Panc1 (cell line): ENCODE results near the gene GAPVD1. TPM values are rescaled to one million over a fixed set of nuclear protein-coding genes. Genes with fewer than 3 reads are reported as not detected.
"Not testable (repeated sequence)": the region's sequence is repeated elsewhere in the genome, so short reads cannot be mapped to it uniquely, and the experiment has no call there.

ENCODE experiments used
- ATAC-seq: fragments of 200-7000 bp; cut with Tn5 transposase; 2 replicates; pipeline ENCODE4 v1.9.1; 2020; ENCODE audit warnings: mild to moderate bottlenecking, moderate library complexity
- BruUV-seq: library from RNA; stranded (reverse); fragments of 400-500 nt; replicated peaks from 2 replicates; lab custom pipeline; 2021; lab: Mats Ljungman, UMichigan
- CTCF ChIA-PET: fragments of 300-600 bp; sonication (Branson Sonifier 250); formaldehyde crosslinking; loops from one replicate; lab custom pipeline; 2022; ENCODE audit warnings: antibody characterized with exemption; lab: Charles Lee
- POLR2A ChIA-PET: fragments of 300-600 bp; sonication (Branson Sonifier 250); formaldehyde crosslinking; loops from one replicate; lab custom pipeline; 2022; ENCODE audit warnings: antibody characterized with exemption; lab: Charles Lee
- DNase-seq: peaks from one replicate; pipeline ENCODE4 v3.0.0-alpha.2; 2010; ENCODE audit warnings: low read depth, low spot score
- H3K27ac ChIP-seq: 2 replicates; pipeline ENCODE4 v1.5.1; 2011; ENCODE audit warnings: mild to moderate bottlenecking, low read length, inconsistent platforms
- H3K27me3 ChIP-seq: fragments of 200-500 bp; sonication (Bioruptor generic); 2 replicates; pipeline ENCODE4 v1.6.0; 2014; ENCODE audit warnings: low read length, inconsistent platforms; ENCODE audit not compliant: control insufficient read depth, insufficient read depth
- H3K36me3 ChIP-seq: fragments of 200-500 bp; sonication (Bioruptor generic); 2 replicates; pipeline ENCODE4 v1.5.1; 2014; ENCODE audit warnings: inconsistent platforms, mild to moderate bottlenecking, low read length, moderate library complexity; ENCODE audit not compliant: control insufficient read depth, insufficient read depth
- H3K4me1 ChIP-seq: 2 replicates; pipeline ENCODE4 v1.5.1; 2011; ENCODE audit warnings: inconsistent platforms, mild to moderate bottlenecking, low read length, moderate library complexity; ENCODE audit not compliant: control insufficient read depth, insufficient read depth
- H3K4me3 ChIP-seq, 2 experiments: 2 replicates each; pipeline ENCODE4 v1.5.1; 2011 to 2012; ENCODE audit warnings: low read depth in 2 of 2, low read length in 2 of 2, mild to moderate bottlenecking in 2 of 2, inconsistent platforms in 1 of 2, moderate library complexity in 1 of 2
- H3K9me3 ChIP-seq: fragments of 200-500 bp; sonication (Bioruptor generic); 2 replicates; pipeline ENCODE4 v1.5.1; 2014; ENCODE audit warnings: low read depth, mild to moderate bottlenecking, inconsistent platforms, low read length, moderate library complexity; ENCODE audit not compliant: control insufficient read depth, insufficient read depth
- POLR2AphosphoS5 ChIP-seq: IDR thresholded peaks from 2 replicates; pipeline ENCODE4 v1.6.1; 2012; ENCODE audit warnings: mild to moderate bottlenecking, low read depth, low read length, moderate library complexity
- REST ChIP-seq, 2 experiments: IDR thresholded peaks; 2 replicates each; pipeline ENCODE4 v1.6.1; 2011 to 2012; ENCODE audit warnings: low read depth in 2 of 2, control low read depth in 1 of 2, low read length in 1 of 2, mild to moderate bottlenecking in 1 of 2, moderate library complexity in 1 of 2; ENCODE audit not compliant: insufficient read depth in 1 of 2
- SIN3A ChIP-seq: IDR thresholded peaks from 2 replicates; pipeline ENCODE4 v1.6.1; 2012; ENCODE audit warnings: low read depth, mild to moderate bottlenecking, low read length, moderate library complexity, borderline replicate concordance; ENCODE audit not compliant: insufficient read depth
- TCF7L2 ChIP-seq: IDR thresholded peaks from 2 replicates; pipeline ENCODE4 v1.6.1; 2011; ENCODE audit warnings: mild to moderate bottlenecking, low read depth, low read length, inconsistent platforms
- in situ Hi-C: cut with HindIII; loops from 2 replicates; pipeline ENCODE4 v1.10.0; 2016; ENCODE audit warnings: low sequenced_read_pairs, low pct_unique_long_range_greater_than_20kb
- intact Hi-C: fragments of 100-400 bp; cut with micrococcal nuclease; formaldehyde crosslinking; loops from one replicate; pipeline ENCODE4 v1.10.0; 2022; ENCODE audit not compliant: unreplicated experiment
- total RNA-seq: library from RNA; stranded (reverse); gene quantifications from one replicate; pipeline ENCODE4 v1.2.1, GENCODE V29; 2021; ENCODE audit not compliant: unreplicated experiment
- TF ChIP-seq, protein P1 (sequence below): fragments of 450-650 bp; IDR thresholded peaks from 2 replicates; pipeline ENCODE4 v1.5.1; 2017; ENCODE audit warnings: mild to moderate bottlenecking

GAPVD1 gene
- total RNA-seq, 1 experiment from 2014 or later = 48.6 TPM

GRCh38 chr9:125399666-125400065 lies 138.0 kb downstream of the GAPVD1 start:
- Histone ChIP-seq H3K9me3 (no peaks in the 10 kb centered on the region), H3K4me3 (no peak overlapping the region), H3K36me3 (no peaks in the 10 kb centered on the region), H3K4me1 (no peaks in the 10 kb centered on the region), H3K27ac (no peak overlapping the region), H3K27me3 (no peaks in the 10 kb centered on the region)
- ChIA-PET POLR2A (interaction anchor here (0.6 kb wide), 1 partner anchor 31 kb away, joined by 9 read pairs; no protein-coding TSS in a partner anchor), CTCF (no interaction called here)
- ATAC-seq (no peak; the same call in 1 of the 2 replicates), DNase-seq (no peak)
- BruUV-seq = no TSS peak
- in situ Hi-C loops (no loop called here), intact Hi-C loops (no loop called here)
- TF ChIP-seq TCF7L2 (no peak), POLR2AphosphoS5 (no peak), REST (IDR thresholded peaks at IDR 0.05; ENCODE audit: insufficient read depth in 1 of 2, low read depth in 2 of 2, low read length in 1 of 2) (no peak), SIN3A (no peak)
- TF ChIP-seq, protein P1, sequence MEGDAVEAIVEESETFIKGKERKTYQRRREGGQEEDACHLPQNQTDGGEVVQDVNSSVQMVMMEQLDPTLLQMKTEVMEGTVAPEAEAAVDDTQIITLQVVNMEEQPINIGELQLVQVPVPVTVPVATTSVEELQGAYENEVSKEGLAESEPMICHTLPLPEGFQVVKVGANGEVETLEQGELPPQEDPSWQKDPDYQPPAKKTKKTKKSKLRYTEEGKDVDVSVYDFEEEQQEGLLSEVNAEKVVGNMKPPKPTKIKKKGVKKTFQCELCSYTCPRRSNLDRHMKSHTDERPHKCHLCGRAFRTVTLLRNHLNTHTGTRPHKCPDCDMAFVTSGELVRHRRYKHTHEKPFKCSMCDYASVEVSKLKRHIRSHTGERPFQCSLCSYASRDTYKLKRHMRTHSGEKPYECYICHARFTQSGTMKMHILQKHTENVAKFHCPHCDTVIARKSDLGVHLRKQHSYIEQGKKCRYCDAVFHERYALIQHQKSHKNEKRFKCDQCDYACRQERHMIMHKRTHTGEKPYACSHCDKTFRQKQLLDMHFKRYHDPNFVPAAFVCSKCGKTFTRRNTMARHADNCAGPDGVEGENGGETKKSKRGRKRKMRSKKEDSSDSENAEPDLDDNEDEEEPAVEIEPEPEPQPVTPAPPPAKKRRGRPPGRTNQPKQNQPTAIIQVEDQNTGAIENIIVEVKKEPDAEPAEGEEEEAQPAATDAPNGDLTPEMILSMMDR = no peak

DNA sequence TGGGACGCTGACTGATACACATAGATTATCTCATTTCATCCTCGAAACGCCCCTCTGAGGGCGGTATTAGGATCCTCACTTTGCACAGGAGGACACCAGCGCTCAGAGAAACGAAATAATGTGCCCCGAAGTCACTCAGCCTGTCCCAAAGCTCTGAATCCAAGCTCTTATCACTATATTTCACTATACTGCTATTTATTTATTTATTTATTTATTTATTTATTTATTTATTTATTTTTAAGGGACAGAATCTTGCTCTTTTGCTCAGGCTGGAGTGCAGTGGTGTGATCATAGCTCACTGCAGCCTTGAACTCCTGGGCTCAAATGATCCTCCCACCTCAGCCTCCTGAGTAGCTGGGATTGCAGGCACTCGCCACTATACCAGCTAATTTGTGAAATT lies 138.6 kb downstream of the GAPVD1 start:
- POLR2A ChIA-PET = interaction anchor here (0.5 to 0.6 kb wide), 2 partner anchors 32 to 257 kb away, joined by 3 to 9 read pairs; no protein-coding TSS in a partner anchor
- H3K36me3 ChIP-seq, ATAC-seq, BruUV-seq, intact Hi-C loops, in situ Hi-C loops, DNase-seq, H3K4me1 ChIP-seq, H3K4me3 ChIP-seq, CTCF ChIA-PET, H3K9me3 ChIP-seq, H3K27me3 ChIP-seq, H3K27ac ChIP-seq: not testable (repeated sequence)

- intact Hi-C loops (no loop called here), in situ Hi-C loops (no loop called here)
- POLR2A ChIA-PET = no interaction called here
- Histone ChIP-seq H3K4me3 (no peak overlapping the region), H3K36me3 (no peaks in the 10 kb centered on the region), H3K4me1 (no peaks in the 10 kb centered on the region), H3K9me3 (no peaks in the 10 kb centered on the region), H3K27me3 (no peaks in the 10 kb centered on the region), H3K27ac (no peak overlapping the region)
- BruUV-seq = no TSS peak
- TF ChIP-seq TCF7L2 (no peak), REST (IDR thresholded peaks at IDR 0.05; ENCODE audit: insufficient read depth in 1 of 2, low read depth in 2 of 2, low read length in 1 of 2) (no peak), POLR2AphosphoS5 (no peak), SIN3A (no peak)
- TF ChIP-seq, protein P1 = no peak
- DNase-seq = no peak
- ATAC-seq = peak; percentile 53; the same call in 1 of the 2 replicates
- CTCF ChIA-PET = no interaction called here
These were observed 139.4 kb downstream of the GAPVD1 start for GRCh38 chr9:125400725-125401716.
